A673 (cell line): ENCODE measurements around the gene IQCH. TPM values are rescaled to one million over a fixed set of nuclear protein-coding genes. Genes with fewer than 3 reads are reported as not detected.
A peak's percentile ranks its signal among the peaks of the same experiment; 100 is the strongest.

ENCODE experiments used
- BruUV-seq: library from RNA; stranded (reverse); fragments of 400-500 nt; replicated peaks from 2 replicates; lab custom pipeline; 2021; lab: Mats Ljungman, UMichigan
- CTCF ChIA-PET: fragments of 300-600 bp; sonication (Branson Sonifier 250); formaldehyde crosslinking; loops from one replicate; lab custom pipeline; 2022; ENCODE audit warnings: antibody characterized with exemption; lab: Charles Lee
- POLR2A ChIA-PET: fragments of 300-600 bp; sonication (Branson Sonifier 250); formaldehyde crosslinking; loops from one replicate; lab custom pipeline; 2022; ENCODE audit warnings: antibody characterized with exemption; ENCODE audit not compliant: low non-redundant PET; lab: Charles Lee
- DNase-seq: peaks from one replicate; pipeline ENCODE4 v3.0.0-alpha.2; 2015; ENCODE audit warnings: low spot score
- H3K27ac ChIP-seq: fragments of 200-600 bp; sonication (generic); 2 replicates; pipeline ENCODE4 v1.5.1; 2016; ENCODE audit warnings: mixed run types, low read depth, mild to moderate bottlenecking, mixed read lengths, antibody characterized with exemption, low read length; ENCODE audit not compliant: poor library complexity, severe bottlenecking
- H3K27me3 ChIP-seq: fragments of 200-600 bp; sonication (generic); replicated peaks from 2 replicates; pipeline ENCODE4 v1.6.1; 2017; ENCODE audit warnings: mixed run types, low read depth, mild to moderate bottlenecking, mixed read lengths, antibody characterized with exemption, low read length; ENCODE audit not compliant: insufficient read depth, poor library complexity
- H3K36me3 ChIP-seq: fragments of 200-600 bp; sonication (generic); 2 replicates; pipeline ENCODE4 v1.6.1; 2016; ENCODE audit warnings: mixed run types, mild to moderate bottlenecking, mixed read lengths, antibody characterized with exemption, low read length; ENCODE audit not compliant: insufficient read depth, poor library complexity, severe bottlenecking
- H3K4me1 ChIP-seq: fragments of 200-600 bp; sonication (generic); 2 replicates; pipeline ENCODE4 v1.6.1; 2017; ENCODE audit warnings: mixed run types, mild to moderate bottlenecking, mixed read lengths, antibody characterized with exemption, low read length; ENCODE audit not compliant: insufficient read depth, poor library complexity, severe bottlenecking
- H3K4me3 ChIP-seq: fragments of 200-600 bp; sonication (generic); 2 replicates; pipeline ENCODE4 v1.5.1; 2016; ENCODE audit warnings: low read depth, mixed run types, mild to moderate bottlenecking, mixed read lengths, low read length; ENCODE audit not compliant: poor library complexity, severe bottlenecking
- H3K9me3 ChIP-seq: fragments of 200-600 bp; sonication (generic); 2 replicates; pipeline ENCODE4 v1.6.1; 2016; ENCODE audit warnings: mixed run types, low read depth, mild to moderate bottlenecking, mixed read lengths, antibody characterized with exemption, low read length; ENCODE audit not compliant: poor library complexity, severe bottlenecking
- EZH2 ChIP-seq: fragments of 200-600 bp; sonication (generic); IDR thresholded peaks from 2 replicates; pipeline ENCODE4 v1.6.1; 2017; ENCODE audit warnings: borderline replicate concordance, low read depth, mild to moderate bottlenecking, mixed read lengths, antibody characterized with exemption, low read length; ENCODE audit not compliant: poor library complexity, severe bottlenecking
- intact Hi-C: fragments of 100-400 bp; cut with micrococcal nuclease; formaldehyde crosslinking; loops from one replicate; pipeline ENCODE4 v1.10.0; 2022; ENCODE audit not compliant: unreplicated experiment
- total RNA-seq: library from RNA; stranded (reverse); gene quantifications from 2 replicates; pipeline ENCODE4 v1.2.3, GENCODE V29; 2021
- TF ChIP-seq, protein P1 (sequence below): fragments of 300-800, 200-600 bp; sonication (generic); conservative IDR thresholded peaks from 2 replicates; pipeline ENCODE4 v1.5.1; 2017; ENCODE audit warnings: low read depth, mild to moderate bottlenecking, antibody characterized with exemption, low read length, moderate library complexity, mixed read lengths

Gene IQCH
- total RNA-seq, 1 experiment from 2014 or later: 1.7 TPM

GRCh38 chr15:67381416-67382045 is 126.9 kb downstream of the IQCH start:
- POLR2A ChIA-PET: no interaction called here

DNA sequence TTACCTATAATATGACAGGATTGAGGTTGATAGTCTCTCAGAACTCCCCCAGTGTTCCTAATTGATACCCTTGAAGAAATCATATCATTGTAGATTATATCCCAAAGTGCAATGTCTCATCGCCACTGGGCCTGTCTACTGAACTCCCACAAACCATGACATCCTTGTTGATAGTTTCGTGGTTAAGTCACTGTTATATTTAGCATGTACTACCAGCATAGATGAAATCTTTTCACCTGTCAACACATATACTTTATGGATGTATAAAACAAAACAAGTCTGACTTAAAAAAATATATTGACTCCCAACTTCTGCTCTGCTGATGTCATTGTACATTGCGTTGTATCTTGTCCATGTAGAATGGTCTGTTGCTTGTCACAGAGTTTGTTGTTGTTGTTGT is 128.1 kb downstream of the IQCH start:
- no TSS peak for BruUV-seq
- no peaks in the 10 kb centered on the region for H3K27me3 ChIP-seq
- H3K4me3 ChIP-seq: no peak overlapping the region
- H3K36me3 ChIP-seq: no peaks in the 10 kb centered on the region
- no peak for DNase-seq
- CTCF ChIA-PET: no interaction called here
- POLR2A ChIA-PET: no interaction called here
- intact Hi-C loops: no loop called here
- no peaks in the 10 kb centered on the region for H3K9me3 ChIP-seq
- no peak for TF ChIP-seq EZH2
- TF ChIP-seq, protein P1, sequence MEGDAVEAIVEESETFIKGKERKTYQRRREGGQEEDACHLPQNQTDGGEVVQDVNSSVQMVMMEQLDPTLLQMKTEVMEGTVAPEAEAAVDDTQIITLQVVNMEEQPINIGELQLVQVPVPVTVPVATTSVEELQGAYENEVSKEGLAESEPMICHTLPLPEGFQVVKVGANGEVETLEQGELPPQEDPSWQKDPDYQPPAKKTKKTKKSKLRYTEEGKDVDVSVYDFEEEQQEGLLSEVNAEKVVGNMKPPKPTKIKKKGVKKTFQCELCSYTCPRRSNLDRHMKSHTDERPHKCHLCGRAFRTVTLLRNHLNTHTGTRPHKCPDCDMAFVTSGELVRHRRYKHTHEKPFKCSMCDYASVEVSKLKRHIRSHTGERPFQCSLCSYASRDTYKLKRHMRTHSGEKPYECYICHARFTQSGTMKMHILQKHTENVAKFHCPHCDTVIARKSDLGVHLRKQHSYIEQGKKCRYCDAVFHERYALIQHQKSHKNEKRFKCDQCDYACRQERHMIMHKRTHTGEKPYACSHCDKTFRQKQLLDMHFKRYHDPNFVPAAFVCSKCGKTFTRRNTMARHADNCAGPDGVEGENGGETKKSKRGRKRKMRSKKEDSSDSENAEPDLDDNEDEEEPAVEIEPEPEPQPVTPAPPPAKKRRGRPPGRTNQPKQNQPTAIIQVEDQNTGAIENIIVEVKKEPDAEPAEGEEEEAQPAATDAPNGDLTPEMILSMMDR: no peak
- H3K27ac ChIP-seq: no peak overlapping the region
- H3K4me1 ChIP-seq: no peaks in the 10 kb centered on the region

More at GRCh38 chr15:67381416-67382045, 126.9 kb downstream of the IQCH start:
- Histone ChIP-seq H3K36me3 (no peaks in the 10 kb centered on the region), H3K4me3 (no peak overlapping the region), H3K4me1 (no peaks in the 10 kb centered on the region), H3K27ac (no peak overlapping the region), H3K9me3 (no peaks in the 10 kb centered on the region), H3K27me3 (no peaks in the 10 kb centered on the region)
- intact Hi-C loops: no loop called here
- BruUV-seq: no TSS peak
- no peak for TF ChIP-seq EZH2
- TF ChIP-seq, protein P1: no peak
- no peak for DNase-seq
- CTCF ChIA-PET: interaction anchor here (0.7 kb wide), 1 partner anchor 196 kb away, joined by 4 read pairs; no protein-coding TSS in a partner anchor

DNA sequence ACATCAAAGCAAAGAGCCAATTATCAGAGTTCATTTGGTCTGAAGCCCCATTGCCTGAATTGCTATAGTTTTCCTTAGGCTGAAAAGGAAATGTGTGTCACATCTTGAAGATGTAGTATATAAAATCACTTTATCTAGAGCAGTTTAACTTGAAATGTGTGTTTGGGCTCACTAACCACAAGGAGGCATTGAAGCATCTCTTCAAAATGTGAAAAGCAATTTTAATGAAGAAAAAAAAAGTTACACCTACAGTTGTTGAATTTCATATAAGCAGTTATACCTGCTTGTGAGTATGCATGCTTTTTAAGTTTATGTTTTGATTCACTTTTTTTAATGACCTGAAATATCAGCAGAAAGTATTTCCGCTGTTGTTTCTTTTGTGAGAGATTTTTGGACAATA is 129.3 kb downstream of the IQCH start:
- H3K27me3 ChIP-seq: no peaks in the 10 kb centered on the region
- no peaks in the 10 kb centered on the region for H3K9me3 ChIP-seq
- ChIA-PET CTCF (no interaction called here), POLR2A (no interaction called here)
- no TSS peak for BruUV-seq
- H3K27ac ChIP-seq: no peak overlapping the region
- no peaks in the 10 kb centered on the region for H3K36me3 ChIP-seq
- H3K4me3 ChIP-seq: no peak overlapping the region
- intact Hi-C loops: no loop called here
- TF ChIP-seq, protein P1: peak; percentile 40; the same call in 1 of the 2 replicates
- TF ChIP-seq EZH2: no peak
- DNase-seq: no peak
- H3K4me1 ChIP-seq: no peaks in the 10 kb centered on the region
